Activated CD8-positive, alpha-beta memory T cell treated with anti-CD3 and anti-CD28 coated beads for 4 hours (primary cell): ENCODE data around the gene TSR1.

ENCODE experiments used
- DNase-seq, 2 donors: peaks; one replicate each; pipeline ENCODE4 v3.0.0-alpha.2; 2020; ENCODE audit warnings: low read depth in 2 of 2

Gene TSR1

GRCh38 chr17:2336215-2336851 is at the start of gene TSR1:
TSR1 (minus strand) TSS chr17:2336457; CDS start chr17:2336427, 30 bp downstream.
- DNase-seq, result peak; percentile 73 to 81

GRCh38 chr17:2385240-2386210 is 49.3 kb upstream of the TSR1 start:
- DNase-seq, result no peak

GRCh38 chr17:2384439-2385127 is 48.3 kb upstream of the TSR1 start:
- DNase-seq, result no peak

GRCh38 chr17:2383628-2384167 is 47.4 kb upstream of the TSR1 start:
- no peak for DNase-seq

GRCh38 chr17:2380950-2381649 is 44.8 kb upstream of the TSR1 start:
- DNase-seq, result no peak

GRCh38 chr17:2380226-2380922 is 44.1 kb upstream of the TSR1 start:
- DNase-seq, result no peak

- DNase-seq, result no peak
Observed at GRCh38 chr17:2379489-2380225, 43.4 kb upstream of the TSR1 start.

- DNase-seq, result no peak
Observed at GRCh38 chr17:2378905-2379304, 42.6 kb upstream of the TSR1 start.

GRCh38 chr17:2377659-2378058 is 41.4 kb upstream of the TSR1 start:
- DNase-seq, result no peak

GRCh38 chr17:2376107-2376506 is 39.9 kb upstream of the TSR1 start:
- DNase-seq, result no peak

- DNase-seq, result no peak
Observed at GRCh38 chr17:2375406-2375805, 39.1 kb upstream of the TSR1 start.

GRCh38 chr17:2374549-2375285 is 38.5 kb upstream of the TSR1 start:
- no peak for DNase-seq

GRCh38 chr17:2373179-2373578 is 36.9 kb upstream of the TSR1 start:
- no peak for DNase-seq

GRCh38 chr17:2372681-2373080 is 36.4 kb upstream of the TSR1 start:
- no peak for DNase-seq

GRCh38 chr17:2372180-2372579 is 35.9 kb upstream of the TSR1 start:
- DNase-seq, result no peak

GRCh38 chr17:2371183-2372130 is 35.2 kb upstream of the TSR1 start:
- DNase-seq, result no peak

- no peak for DNase-seq
Observed at GRCh38 chr17:2370211-2370589, 33.9 kb upstream of the TSR1 start.

GRCh38 chr17:2369551-2370210 is 33.4 kb upstream of the TSR1 start:
- no peak for DNase-seq
